ENCODE measurements around the gene LIMS4.
"Not testable (repeated sequence)": the region's sequence is repeated elsewhere in the genome, so short reads cannot be mapped to it uniquely, and the experiment has no call there.

The LIMS4 gene

DNA sequence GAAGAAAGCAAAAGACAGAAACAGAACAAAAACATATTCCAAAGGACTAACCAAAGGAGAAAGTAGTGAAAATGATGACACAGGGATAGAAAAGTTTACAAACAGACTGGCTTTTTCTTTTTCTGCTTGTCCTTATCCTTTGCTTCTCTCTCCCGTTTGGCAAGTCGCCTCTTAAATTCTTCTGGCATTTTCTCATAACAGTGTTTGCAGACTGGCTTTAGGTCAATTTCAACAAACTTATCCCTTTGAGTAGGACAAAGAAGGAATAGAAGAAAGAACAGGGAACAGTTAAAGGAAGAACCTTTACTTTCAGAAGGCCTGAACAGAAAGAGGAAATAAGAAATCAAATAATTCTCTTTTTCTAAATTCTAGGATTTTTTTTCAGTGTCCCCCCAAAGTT, 26.0 kb downstream of the LIMS4 start:
- not testable (repeated sequence) for H3K79me2 ChIP-seq (ENCODE audit: insufficient read depth, low read length); H3K27ac ChIP-seq (ENCODE audit: low read depth, low read length, poor library complexity, severe bottlenecking); H4K20me1 ChIP-seq (ENCODE audit: insufficient read depth, low read length); H3K27me3 ChIP-seq (ENCODE audit: insufficient read depth, low read length); H3K4me3 ChIP-seq (ENCODE audit: low read depth, low read length, poor library complexity, severe bottlenecking); H3F3A ChIP-seq (ENCODE audit: insufficient read depth, low read length); H3K4me2 ChIP-seq (ENCODE audit: low read length); H3K9me2 ChIP-seq (ENCODE audit: low read depth, low read length); H3K4me1 ChIP-seq (ENCODE audit: insufficient read depth, low read length, severe bottlenecking); H3K36me3 ChIP-seq (ENCODE audit: insufficient read depth, low read length); H3K9ac ChIP-seq (ENCODE audit: low read length); H3K9me3 ChIP-seq (ENCODE audit: low read length); H2AFZ ChIP-seq (ENCODE audit: low read length)

DNA sequence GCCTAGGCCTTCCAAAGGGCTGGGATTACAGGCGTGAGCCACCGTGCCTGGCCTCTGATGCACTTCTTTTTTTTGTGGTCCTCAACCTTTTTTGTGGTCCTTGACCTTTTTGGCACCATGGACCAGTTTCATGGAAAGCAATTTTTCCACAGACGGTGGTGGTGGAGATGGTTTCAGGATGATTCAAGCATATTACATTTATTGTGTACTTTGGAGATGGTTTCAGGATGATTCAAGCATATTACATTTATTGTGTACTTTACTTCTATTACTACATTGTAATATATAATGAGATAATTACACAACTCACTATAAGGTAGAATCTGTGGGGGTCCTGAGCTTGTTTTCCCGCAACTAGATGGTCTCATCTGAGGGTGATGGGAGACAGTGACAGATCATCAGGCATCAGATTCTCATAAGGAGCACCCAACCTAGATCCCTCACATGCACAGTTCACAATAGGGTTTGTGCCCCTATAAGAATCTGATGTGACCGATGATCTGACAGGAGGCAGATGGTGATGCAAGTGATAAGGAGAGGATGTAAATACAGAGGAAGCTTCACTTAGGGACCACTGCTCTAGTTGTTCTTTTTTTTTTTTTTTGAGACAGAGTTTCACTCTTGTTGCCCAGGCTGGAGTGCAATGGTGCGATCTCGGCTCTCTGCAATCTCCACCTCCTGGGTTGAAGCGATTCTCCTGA, 29.2 kb downstream of the LIMS4 start:
- H3K9me2 ChIP-seq (ENCODE audit: low read depth, low read length); H2AFZ ChIP-seq (ENCODE audit: low read length); H3K27ac ChIP-seq (ENCODE audit: low read depth, low read length, poor library complexity, severe bottlenecking); H4K20me1 ChIP-seq (ENCODE audit: insufficient read depth, low read length); H3K79me2 ChIP-seq (ENCODE audit: insufficient read depth, low read length); H3F3A ChIP-seq (ENCODE audit: insufficient read depth, low read length); H3K4me1 ChIP-seq (ENCODE audit: insufficient read depth, low read length, severe bottlenecking); H3K36me3 ChIP-seq (ENCODE audit: insufficient read depth, low read length); H3K9ac ChIP-seq (ENCODE audit: low read length); H3K9me3 ChIP-seq (ENCODE audit: low read length); H3K4me3 ChIP-seq (ENCODE audit: low read depth, low read length, poor library complexity, severe bottlenecking); H3K27me3 ChIP-seq (ENCODE audit: insufficient read depth, low read length); H3K4me2 ChIP-seq (ENCODE audit: low read length): not testable (repeated sequence)

DNA sequence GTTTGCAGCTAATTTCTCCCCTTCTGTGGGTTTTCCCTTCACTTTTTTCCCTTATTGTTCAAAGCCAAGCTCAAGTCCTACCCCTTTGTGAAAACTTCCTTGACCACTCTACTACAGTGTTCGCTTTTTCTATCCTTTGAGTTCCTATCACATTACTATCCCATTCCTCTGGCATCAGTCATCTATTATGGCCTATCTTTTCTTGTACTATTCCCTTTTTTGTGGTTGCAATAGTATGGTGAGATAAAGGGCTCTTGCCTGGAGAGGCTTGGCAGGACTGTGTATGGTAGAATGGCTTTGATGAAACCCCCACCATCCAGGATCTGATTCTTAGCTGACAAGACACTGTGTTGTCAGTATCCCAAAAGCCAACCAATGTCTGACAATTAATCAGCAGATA, 30.7 kb downstream of the LIMS4 start:
- not testable (repeated sequence) for H3K4me3 ChIP-seq (ENCODE audit: low read depth, low read length, poor library complexity, severe bottlenecking); H4K20me1 ChIP-seq (ENCODE audit: insufficient read depth, low read length); H3K9me2 ChIP-seq (ENCODE audit: low read depth, low read length); H3K27ac ChIP-seq (ENCODE audit: low read depth, low read length, poor library complexity, severe bottlenecking); H3F3A ChIP-seq (ENCODE audit: insufficient read depth, low read length); H3K9me3 ChIP-seq (ENCODE audit: low read length); H3K4me1 ChIP-seq (ENCODE audit: insufficient read depth, low read length, severe bottlenecking); H3K9ac ChIP-seq (ENCODE audit: low read length); H2AFZ ChIP-seq (ENCODE audit: low read length); H3K4me2 ChIP-seq (ENCODE audit: low read length); H3K79me2 ChIP-seq (ENCODE audit: insufficient read depth, low read length); H3K27me3 ChIP-seq (ENCODE audit: insufficient read depth, low read length); H3K36me3 ChIP-seq (ENCODE audit: insufficient read depth, low read length)

DNA sequence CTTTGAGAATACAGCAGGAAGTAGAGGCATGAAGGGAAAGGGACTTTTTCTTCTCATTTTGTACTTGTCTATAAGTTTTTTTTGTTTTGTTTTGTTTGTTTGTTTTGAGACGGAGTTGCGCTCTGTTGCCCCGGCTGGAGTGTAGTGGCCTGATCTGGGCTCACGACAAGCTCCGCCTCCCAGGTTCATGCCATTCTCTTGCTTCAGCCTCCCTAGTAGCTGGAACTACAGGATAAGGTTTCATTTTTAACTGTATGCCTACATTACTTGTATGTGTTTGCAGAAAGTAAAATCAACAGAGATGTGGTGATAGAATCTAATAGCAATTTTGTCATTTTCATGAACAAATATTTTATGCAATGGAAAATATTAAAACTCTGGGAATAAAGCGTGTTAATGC, 38.1 kb downstream of the LIMS4 start:
- not testable (repeated sequence) for H3K9me2 ChIP-seq (ENCODE audit: low read depth, low read length); H3K4me2 ChIP-seq (ENCODE audit: low read length); H2AFZ ChIP-seq (ENCODE audit: low read length); H3K4me1 ChIP-seq (ENCODE audit: insufficient read depth, low read length, severe bottlenecking); H4K20me1 ChIP-seq (ENCODE audit: insufficient read depth, low read length); H3K9me3 ChIP-seq (ENCODE audit: low read length); H3K27ac ChIP-seq (ENCODE audit: low read depth, low read length, poor library complexity, severe bottlenecking); H3K27me3 ChIP-seq (ENCODE audit: insufficient read depth, low read length); H3K79me2 ChIP-seq (ENCODE audit: insufficient read depth, low read length); H3K9ac ChIP-seq (ENCODE audit: low read length); H3K36me3 ChIP-seq (ENCODE audit: insufficient read depth, low read length); H3F3A ChIP-seq (ENCODE audit: insufficient read depth, low read length); H3K4me3 ChIP-seq (ENCODE audit: low read depth, low read length, poor library complexity, severe bottlenecking)

DNA sequence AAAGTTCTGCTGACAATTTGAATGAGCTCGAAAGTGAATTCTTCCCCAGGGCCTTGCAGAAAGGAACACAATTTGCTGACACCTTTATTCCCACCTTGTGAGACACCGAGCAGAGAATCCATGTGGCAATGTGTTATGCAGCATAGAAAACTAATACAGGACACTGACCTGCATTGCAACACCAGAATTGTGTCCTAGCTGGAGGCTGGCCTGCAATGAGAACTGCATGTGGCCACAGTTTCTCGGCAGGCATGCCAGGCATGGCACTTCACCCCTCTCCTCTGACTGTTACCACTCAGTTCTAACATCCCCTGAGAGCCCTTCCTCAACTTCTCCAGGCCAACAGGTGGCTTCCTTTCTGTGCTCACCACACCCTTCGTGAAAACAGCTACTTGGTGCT, 46.9 kb downstream of the LIMS4 start:
- not testable (repeated sequence) for H3K9ac ChIP-seq (ENCODE audit: low read length); H2AFZ ChIP-seq (ENCODE audit: low read length); H3K9me3 ChIP-seq (ENCODE audit: low read length); H3K79me2 ChIP-seq (ENCODE audit: insufficient read depth, low read length); H3K4me2 ChIP-seq (ENCODE audit: low read length); H3K4me1 ChIP-seq (ENCODE audit: insufficient read depth, low read length, severe bottlenecking); H3F3A ChIP-seq (ENCODE audit: insufficient read depth, low read length); H3K36me3 ChIP-seq (ENCODE audit: insufficient read depth, low read length); H3K27ac ChIP-seq (ENCODE audit: low read depth, low read length, poor library complexity, severe bottlenecking); H3K4me3 ChIP-seq (ENCODE audit: low read depth, low read length, poor library complexity, severe bottlenecking); H4K20me1 ChIP-seq (ENCODE audit: insufficient read depth, low read length); H3K9me2 ChIP-seq (ENCODE audit: low read depth, low read length); H3K27me3 ChIP-seq (ENCODE audit: insufficient read depth, low read length)

DNA sequence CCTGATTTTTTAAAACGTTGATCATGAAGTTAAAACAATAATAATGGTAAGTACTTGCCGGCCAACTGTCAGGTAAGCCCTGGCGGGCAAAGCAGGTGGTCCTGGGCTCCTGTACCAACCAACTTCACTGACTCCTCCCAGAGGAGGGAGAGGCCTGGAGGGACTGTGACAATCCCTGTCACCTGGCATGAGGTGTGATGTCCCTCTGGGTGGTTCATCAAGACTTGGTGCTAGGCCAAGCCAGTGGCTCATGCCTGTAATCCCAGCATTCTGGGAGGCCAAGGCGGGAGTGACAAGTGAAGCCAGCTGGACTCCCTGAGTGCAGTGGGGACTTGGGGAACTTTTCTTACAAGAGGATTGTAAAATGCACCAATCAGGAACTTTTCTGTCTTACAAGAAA, 48.2 kb downstream of the LIMS4 start:
- H2AFZ ChIP-seq (ENCODE audit: low read length); H3K79me2 ChIP-seq (ENCODE audit: insufficient read depth, low read length); H3K4me1 ChIP-seq (ENCODE audit: insufficient read depth, low read length, severe bottlenecking); H4K20me1 ChIP-seq (ENCODE audit: insufficient read depth, low read length); H3K9me3 ChIP-seq (ENCODE audit: low read length); H3K9ac ChIP-seq (ENCODE audit: low read length); H3K4me3 ChIP-seq (ENCODE audit: low read depth, low read length, poor library complexity, severe bottlenecking); H3K9me2 ChIP-seq (ENCODE audit: low read depth, low read length); H3K4me2 ChIP-seq (ENCODE audit: low read length); H3K27me3 ChIP-seq (ENCODE audit: insufficient read depth, low read length); H3K27ac ChIP-seq (ENCODE audit: low read depth, low read length, poor library complexity, severe bottlenecking); H3K36me3 ChIP-seq (ENCODE audit: insufficient read depth, low read length); H3F3A ChIP-seq (ENCODE audit: insufficient read depth, low read length): not testable (repeated sequence)

DNA sequence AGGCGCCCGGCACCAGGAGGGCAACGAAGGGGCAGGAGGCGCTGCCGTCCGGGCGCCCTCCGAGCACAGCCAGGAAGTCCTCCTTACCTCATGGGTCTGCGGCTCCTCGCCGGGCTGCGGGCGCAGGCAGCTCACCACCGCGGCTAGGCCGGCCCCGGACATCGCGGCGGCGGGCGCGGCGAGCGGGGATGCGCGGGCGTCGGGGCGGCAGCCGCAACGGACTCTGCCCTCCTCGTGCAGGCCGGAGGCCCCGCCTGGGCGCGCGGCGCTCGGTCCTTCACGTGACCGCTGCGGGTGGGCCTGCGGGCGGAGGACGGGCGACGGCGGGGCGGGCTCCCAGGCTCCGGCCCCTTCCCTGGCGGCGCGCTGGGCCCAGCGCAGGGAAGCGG, 49.0 kb downstream of the LIMS4 start:
- H3K36me3 ChIP-seq (ENCODE audit: insufficient read depth, low read length); H3K27ac ChIP-seq (ENCODE audit: low read depth, low read length, poor library complexity, severe bottlenecking); H3K4me1 ChIP-seq (ENCODE audit: insufficient read depth, low read length, severe bottlenecking); H3K9ac ChIP-seq (ENCODE audit: low read length); H3K9me2 ChIP-seq (ENCODE audit: low read depth, low read length); H3K9me3 ChIP-seq (ENCODE audit: low read length); H4K20me1 ChIP-seq (ENCODE audit: insufficient read depth, low read length); H3K79me2 ChIP-seq (ENCODE audit: insufficient read depth, low read length); H3K4me2 ChIP-seq (ENCODE audit: low read length); H3K27me3 ChIP-seq (ENCODE audit: insufficient read depth, low read length); H3K4me3 ChIP-seq (ENCODE audit: low read depth, low read length, poor library complexity, severe bottlenecking); H3F3A ChIP-seq (ENCODE audit: insufficient read depth, low read length); H2AFZ ChIP-seq (ENCODE audit: low read length): not testable (repeated sequence)

Data from OCI-LY1 (cell line).